ENCODE measurements around the gene GRID2.

Gene GRID2

DNA sequence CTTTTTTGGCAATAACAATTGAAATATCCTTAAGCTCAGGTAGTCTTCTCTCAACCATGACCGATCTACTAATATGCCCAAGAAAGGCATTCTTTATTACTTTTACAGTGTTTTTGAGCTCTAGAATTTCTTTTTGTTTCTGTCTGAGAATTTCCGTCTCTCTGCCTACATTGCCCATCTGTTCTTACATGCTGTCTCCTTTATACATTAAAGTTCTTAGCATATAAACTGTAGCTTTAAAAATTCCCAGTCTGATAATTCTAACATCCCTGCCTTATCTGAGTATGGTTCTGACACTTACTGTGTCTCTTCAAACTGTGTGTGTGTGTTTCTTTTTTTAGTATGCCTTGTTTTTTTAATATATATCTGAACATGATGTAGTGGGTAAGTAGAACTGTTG, 658.1 kb downstream of the GRID2 start:
- in situ Hi-C loops (cut with MboI; ENCODE audit: low sequenced_read_pairs, unreplicated experiment): no loop called here
- TF ChIP-seq, protein P1, sequence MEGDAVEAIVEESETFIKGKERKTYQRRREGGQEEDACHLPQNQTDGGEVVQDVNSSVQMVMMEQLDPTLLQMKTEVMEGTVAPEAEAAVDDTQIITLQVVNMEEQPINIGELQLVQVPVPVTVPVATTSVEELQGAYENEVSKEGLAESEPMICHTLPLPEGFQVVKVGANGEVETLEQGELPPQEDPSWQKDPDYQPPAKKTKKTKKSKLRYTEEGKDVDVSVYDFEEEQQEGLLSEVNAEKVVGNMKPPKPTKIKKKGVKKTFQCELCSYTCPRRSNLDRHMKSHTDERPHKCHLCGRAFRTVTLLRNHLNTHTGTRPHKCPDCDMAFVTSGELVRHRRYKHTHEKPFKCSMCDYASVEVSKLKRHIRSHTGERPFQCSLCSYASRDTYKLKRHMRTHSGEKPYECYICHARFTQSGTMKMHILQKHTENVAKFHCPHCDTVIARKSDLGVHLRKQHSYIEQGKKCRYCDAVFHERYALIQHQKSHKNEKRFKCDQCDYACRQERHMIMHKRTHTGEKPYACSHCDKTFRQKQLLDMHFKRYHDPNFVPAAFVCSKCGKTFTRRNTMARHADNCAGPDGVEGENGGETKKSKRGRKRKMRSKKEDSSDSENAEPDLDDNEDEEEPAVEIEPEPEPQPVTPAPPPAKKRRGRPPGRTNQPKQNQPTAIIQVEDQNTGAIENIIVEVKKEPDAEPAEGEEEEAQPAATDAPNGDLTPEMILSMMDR (IDR thresholded peaks at IDR 0.05; ENCODE audit: borderline replicate concordance, control extremely low read depth, extremely low read depth, insufficient read depth, missing control alignments): no peak
- DNase-seq (ENCODE audit: low spot score): no peak

DNA sequence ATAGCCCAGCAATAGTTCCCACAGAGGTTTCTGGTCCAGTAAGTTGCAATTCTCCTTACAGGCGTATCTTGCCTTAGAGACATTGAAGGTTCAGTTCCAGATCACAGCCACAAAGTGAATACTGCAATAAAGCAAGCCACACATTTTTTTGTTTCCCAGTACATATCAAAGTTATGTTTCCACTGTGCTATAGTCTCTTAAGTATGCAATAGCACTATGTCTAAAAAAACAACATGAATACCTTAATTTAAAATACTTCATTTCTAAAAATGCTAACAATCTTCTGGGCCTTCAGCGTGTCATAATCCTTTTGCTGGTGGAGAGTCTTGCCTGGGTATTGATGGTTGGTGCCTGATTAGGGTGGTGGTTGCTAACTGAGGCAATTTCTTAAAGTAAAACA, 659.1 kb downstream of the GRID2 start:
- no peak for DNase-seq (ENCODE audit: low spot score)
- TF ChIP-seq, protein P1 (IDR thresholded peaks at IDR 0.05; ENCODE audit: borderline replicate concordance, control extremely low read depth, extremely low read depth, insufficient read depth, missing control alignments): no peak
- in situ Hi-C loops (cut with MboI; ENCODE audit: low sequenced_read_pairs, unreplicated experiment): no loop called here

DNA sequence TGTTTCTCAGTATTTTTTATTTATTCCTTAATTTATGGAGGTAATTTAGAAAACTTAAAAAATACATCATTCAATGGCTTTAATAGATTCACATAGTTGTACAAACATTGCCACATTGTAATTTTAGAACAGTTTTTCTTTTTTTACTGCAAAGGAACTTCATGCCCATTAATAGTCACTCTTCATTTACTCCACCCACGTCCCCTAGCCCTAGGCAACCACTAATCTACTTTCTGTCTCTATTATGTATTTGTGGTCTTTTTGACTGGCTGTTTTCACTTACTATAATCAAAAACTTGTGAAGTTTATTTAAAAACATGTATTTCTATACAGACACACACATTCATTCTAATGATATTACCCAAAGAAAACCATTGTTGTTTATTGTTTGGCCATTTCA, 664.8 kb downstream of the GRID2 start:
- in situ Hi-C loops (cut with MboI; ENCODE audit: low sequenced_read_pairs, unreplicated experiment): no loop called here
- TF ChIP-seq, protein P1 (IDR thresholded peaks at IDR 0.05; ENCODE audit: borderline replicate concordance, control extremely low read depth, extremely low read depth, insufficient read depth, missing control alignments): no peak
- DNase-seq (ENCODE audit: low spot score): no peak

DNA sequence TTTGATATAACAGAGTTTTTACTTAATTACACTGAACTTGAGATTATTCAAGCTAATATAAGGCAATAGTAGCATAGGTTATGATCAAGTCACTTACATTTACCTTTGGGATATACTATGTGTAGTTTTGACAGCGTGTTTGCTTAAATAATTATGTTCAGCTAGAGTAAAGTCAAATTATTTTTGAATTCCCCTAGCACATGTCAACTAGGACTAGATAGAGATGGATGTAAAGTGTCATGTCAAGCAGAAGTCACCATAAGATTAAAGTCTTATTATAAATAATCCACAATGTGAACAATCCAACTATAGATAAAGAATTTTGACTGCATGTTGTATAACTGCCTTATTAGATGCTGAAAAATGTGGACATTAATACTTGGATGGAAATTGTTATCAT, 665.2 kb downstream of the GRID2 start:
- DNase-seq (ENCODE audit: low spot score): no peak
- in situ Hi-C loops (cut with MboI; ENCODE audit: low sequenced_read_pairs, unreplicated experiment): no loop called here
- TF ChIP-seq, protein P1 (IDR thresholded peaks at IDR 0.05; ENCODE audit: borderline replicate concordance, control extremely low read depth, extremely low read depth, insufficient read depth, missing control alignments): no peak

DNA sequence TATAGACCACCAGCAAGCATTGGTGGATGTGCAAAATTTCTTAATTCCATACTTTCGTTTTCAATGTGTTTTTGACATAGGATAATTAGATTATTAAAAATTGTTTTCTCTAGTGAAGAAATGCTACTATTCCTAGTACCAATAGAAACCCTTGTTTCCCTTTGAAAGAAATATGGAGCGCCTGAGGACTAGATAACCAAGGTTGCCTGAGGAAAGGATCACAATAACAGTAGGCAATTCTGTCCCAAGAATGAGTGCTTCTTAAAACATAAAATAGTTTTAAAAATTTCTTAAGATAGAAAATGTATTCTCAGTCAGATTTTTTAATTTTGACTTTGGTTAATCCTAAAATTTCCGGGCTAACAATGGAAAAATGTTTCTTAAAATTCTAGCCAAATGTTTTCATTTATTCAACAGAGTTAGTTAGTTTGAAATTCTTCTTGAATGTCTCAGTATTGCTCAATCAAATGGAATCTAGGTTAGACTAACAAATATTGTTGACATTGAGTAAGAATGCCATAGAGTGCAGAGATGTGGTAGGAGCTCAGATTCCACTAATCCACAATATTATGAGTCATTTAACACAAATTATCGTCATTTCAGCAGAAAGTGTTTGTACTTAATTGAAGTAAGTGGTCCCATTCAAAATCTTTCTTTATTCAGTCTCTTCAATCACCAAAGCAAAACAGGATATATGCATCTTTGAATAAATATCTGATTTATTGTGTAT, 666.0 kb downstream of the GRID2 start:
- in situ Hi-C loops (cut with MboI; ENCODE audit: low sequenced_read_pairs, unreplicated experiment): no loop called here
- TF ChIP-seq, protein P1 (IDR thresholded peaks at IDR 0.05; ENCODE audit: borderline replicate concordance, control extremely low read depth, extremely low read depth, insufficient read depth, missing control alignments): no peak
- DNase-seq (ENCODE audit: low spot score): no peak

DNA sequence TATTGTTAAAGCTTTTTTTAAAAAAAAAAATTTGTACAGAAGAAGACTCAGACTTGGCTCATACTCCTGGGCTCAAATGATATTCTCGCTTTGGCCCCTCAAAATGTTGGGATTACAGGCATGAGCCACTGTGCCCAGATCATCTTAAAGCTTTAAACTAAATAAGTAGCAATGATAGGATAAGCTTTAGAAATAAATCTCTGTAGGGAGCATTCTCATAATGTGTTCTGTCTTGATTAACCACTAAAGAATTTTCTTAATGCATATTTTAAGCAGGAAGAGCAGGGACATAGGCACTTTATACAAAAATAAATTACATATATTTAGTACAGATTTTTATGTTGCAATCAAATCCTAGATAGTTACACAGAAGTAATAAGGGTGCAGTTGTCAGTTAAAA, 667.2 kb downstream of the GRID2 start:
- TF ChIP-seq, protein P1 (IDR thresholded peaks at IDR 0.05; ENCODE audit: borderline replicate concordance, control extremely low read depth, extremely low read depth, insufficient read depth, missing control alignments): no peak
- in situ Hi-C loops (cut with MboI; ENCODE audit: low sequenced_read_pairs, unreplicated experiment): no loop called here
- no peak for DNase-seq (ENCODE audit: low spot score)
